ENCODE results near the gene KRTAP20-1. TPM values are rescaled to one million over a fixed set of nuclear protein-coding genes. Genes with fewer than 3 reads are reported as not detected.

Gene KRTAP20-1
- total RNA-seq: not detected in 2 replicates

- DNase-seq: no peak
These were observed at the start of gene KRTAP20-1 for GRCh38 chr21:30616125-30616524. KRTAP20-1 (plus strand) TSS chr21:30616425; CDS start chr21:30616455, 30 bp downstream.

GRCh38 chr21:30567617-30568016 lies 48.6 kb upstream of the KRTAP20-1 start:
- DNase-seq: no peak

GRCh38 chr21:30577766-30578165 lies 38.5 kb upstream of the KRTAP20-1 start:
- DNase-seq: no peak

- no peak for DNase-seq
These were observed 36.9 kb upstream of the KRTAP20-1 start for GRCh38 chr21:30579346-30579745.

- DNase-seq: no peak
These were observed 36.1 kb upstream of the KRTAP20-1 start for GRCh38 chr21:30580132-30580531.

GRCh38 chr21:30582870-30583269 lies 33.4 kb upstream of the KRTAP20-1 start:
- no peak for DNase-seq

- no peak for DNase-seq
These were observed 25.9 kb upstream of the KRTAP20-1 start, which contains the start of gene KRTAP22-2 for GRCh38 chr21:30590297-30590696. KRTAP22-2 (minus strand) TSS chr21:30590397.

GRCh38 chr21:30592140-30592539 lies 24.1 kb upstream of the KRTAP20-1 start, which contains the start of gene KRTAP6-3:
KRTAP6-3 (plus strand) TSS chr21:30592440; CDS start chr21:30592446, 6 bp downstream.
- no peak for DNase-seq

- DNase-seq: no peak
These were observed 17.4 kb upstream of the KRTAP20-1 start, which contains the start of gene KRTAP6-2 for GRCh38 chr21:30598802-30599201. KRTAP6-2 (minus strand) TSS chr21:30598902; CDS start chr21:30598874, 28 bp downstream.

GRCh38 chr21:30600787-30601186 lies 15.4 kb upstream of the KRTAP20-1 start, which contains the start of gene KRTAP22-1:
KRTAP22-1 (plus strand) TSS chr21:30601087.
- DNase-seq: no peak

GRCh38 chr21:30605968-30606367 lies 10.3 kb upstream of the KRTAP20-1 start:
- no peak for DNase-seq

- no peak for DNase-seq
These were observed 4.1 kb upstream of the KRTAP20-1 start for GRCh38 chr21:30612132-30612531.

- DNase-seq: no peak
These were observed 2.4 kb upstream of the KRTAP20-1 start, which contains the start of gene KRTAP6-1 for GRCh38 chr21:30613836-30614235. KRTAP6-1 (minus strand) TSS chr21:30613930; CDS start chr21:30613904, 26 bp downstream.

GRCh38 chr21:30615199-30615598 lies 1.0 kb upstream of the KRTAP20-1 start:
- no peak for DNase-seq

- no peak for DNase-seq
These were observed 3.9 kb downstream of the KRTAP20-1 start for GRCh38 chr21:30620080-30620479.

- DNase-seq: no peak
These were observed 4.3 kb downstream of the KRTAP20-1 start, which contains the start of gene KRTAP20-4 for GRCh38 chr21:30620522-30620921. KRTAP20-4 (plus strand) TSS chr21:30620627.

- DNase-seq: no peak
These were observed 7.1 kb downstream of the KRTAP20-1 start for GRCh38 chr21:30623362-30623761.

- DNase-seq: no peak
These were observed 9.4 kb downstream of the KRTAP20-1 start for GRCh38 chr21:30625449-30626165.

- DNase-seq: no peak
These were observed 11.9 kb downstream of the KRTAP20-1 start for GRCh38 chr21:30628109-30628508.

- DNase-seq: no peak
These were observed 13.0 kb downstream of the KRTAP20-1 start for GRCh38 chr21:30629200-30629599.

- no peak for DNase-seq
These were observed 18.7 kb downstream of the KRTAP20-1 start, which contains the start of gene KRTAP20-2 for GRCh38 chr21:30634906-30635305. KRTAP20-2 (plus strand) TSS chr21:30635206; CDS start chr21:30635264, 58 bp downstream.

GRCh38 chr21:30638686-30639085 lies 22.5 kb downstream of the KRTAP20-1 start:
- DNase-seq: no peak

- DNase-seq: no peak
These were observed 26.3 kb downstream of the KRTAP20-1 start, which contains the start of gene KRTAP20-3 for GRCh38 chr21:30642564-30642963. KRTAP20-3 (plus strand) TSS chr21:30642864.

GRCh38 chr21:30646904-30647414 lies 30.7 kb downstream of the KRTAP20-1 start:
- no peak for DNase-seq

All from dermis blood vessel endothelial cell (primary cell).